ENCODE measurements around the gene PEX14.

GRCh38 chr1:10628685-10629084 is 153.9 kb downstream of the PEX14 start:
- no peak for TF ChIP-seq TCF4 (CRISPR knock-in tag; IDR thresholded peaks at IDR 0.05; ENCODE audit: borderline replicate concordance)
- no peak for TF ChIP-seq CREB5 (CRISPR knock-in tag; IDR thresholded peaks at IDR 0.05; ENCODE audit: low read depth)
- TF ChIP-seq ZFP3 (CRISPR knock-in tag; IDR thresholded peaks at IDR 0.05) = no peak
- no peak for TF ChIP-seq TSHZ2 (CRISPR knock-in tag; IDR thresholded peaks at IDR 0.05)
- no peak for TF ChIP-seq ZC3H10 (CRISPR knock-in tag; IDR thresholded peaks at IDR 0.05)
- TF ChIP-seq ZNF565 (CRISPR knock-in tag; conservative IDR thresholded peaks at IDR 0.05; ENCODE audit: low read depth) = no peak
- no peak for TF ChIP-seq RARB (CRISPR knock-in tag; IDR thresholded peaks at IDR 0.05)
- no peak for TF ChIP-seq PATZ1 (CRISPR knock-in tag; IDR thresholded peaks at IDR 0.05; ENCODE audit: borderline replicate concordance)
- no peak for TF ChIP-seq ARNTL (CRISPR knock-in tag; IDR thresholded peaks at IDR 0.05; ENCODE audit: borderline replicate concordance, low read depth)
- TF ChIP-seq SNAI2 (CRISPR knock-in tag; IDR thresholded peaks at IDR 0.05) = no peak
- TF ChIP-seq ZNF8 (CRISPR knock-in tag; IDR thresholded peaks at IDR 0.05) = no peak
- no peak for TF ChIP-seq GLIS3 (CRISPR knock-in tag; IDR thresholded peaks at IDR 0.05)
- TF ChIP-seq ZFP30 (CRISPR knock-in tag; IDR thresholded peaks at IDR 0.05) = no peak

Measured in SK-N-SH treated with all-trans-retinoic acid at 6 μM for 48 hours (cell line).